K562 (cell line): ENCODE results near the gene TMEM86B. TPM values are rescaled to one million over a fixed set of nuclear protein-coding genes. Genes with fewer than 3 reads are reported as not detected.
A peak's percentile ranks its signal among the peaks of the same experiment; 100 is the strongest.

ENCODE experiments used
- ATAC-seq: fragments of 200-7000 bp; cut with Tn5 transposase; 3 replicates; pipeline ENCODE4 v1.9.1; 2020; ENCODE audit warnings: moderate library complexity
- BruUV-seq: library from RNA; stranded (reverse); fragments of 400-500 nt; replicated peaks from 2 replicates; lab custom pipeline; 2021; lab: Mats Ljungman, UMichigan
- CTCF ChIA-PET: fragments of 300-600 bp; formaldehyde crosslinking; extraction: SDS; loops from one replicate; lab custom pipeline; 2021; ENCODE audit warnings: low intra/inter-chr PET ratio; lab: Yijun Ruan, JAX
- POLR2A ChIA-PET: fragments of 300-600, 350-650 bp; sonication (Branson Sonifier 250); formaldehyde crosslinking; extraction: SDS; loops from one replicate; lab custom pipeline; 2021; ENCODE audit warnings: antibody characterized with exemption, inconsistent platforms; lab: Yijun Ruan, JAX
- DNase-seq, 4 experiments: peaks; one replicate each; pipeline versions ENCODE4 v3.0.0 to v3.0.0-alpha.2; 2011 to 2018; ENCODE audit warnings: low spot score in 3 of 4, mixed read lengths in 3 of 4; ENCODE audit errors: extremely low read depth in 1 of 4
- FAIRE-seq: peaks from 2 replicates; lab custom pipeline; 2011; peaks lifted over from hg19 to GRCh38; lab: Jason Lieb, UNC
- H2AFZ ChIP-seq: 2 replicates; pipeline ENCODE4 v1.6.0; 2011; ENCODE audit warnings: low read depth, low read length, control low read depth, inconsistent platforms
- H3K27ac ChIP-seq: fragments of 200-600 bp; 3 replicates; pipeline ENCODE4 v1.8.0; 2011; ENCODE audit warnings: low read depth, mild to moderate bottlenecking, control low read depth, inconsistent platforms, low read length, moderate library complexity, mixed read lengths; ENCODE audit errors: extremely low read depth
- H3K27me3 ChIP-seq, 2 experiments: fragments of 300-600 bp in 1 of 2; 2 replicates in 1 of 2; 3 replicates in 1 of 2; pipeline versions ENCODE4 v1.6.0 to v1.8.0; 2011; ENCODE audit warnings: inconsistent platforms in 2 of 2, low read length in 2 of 2, mild to moderate bottlenecking in 1 of 2, mixed read lengths in 1 of 2, moderate library complexity in 1 of 2; ENCODE audit not compliant: control insufficient read depth in 2 of 2, insufficient read depth in 2 of 2
- H3K36me3 ChIP-seq: fragments of 300-600 bp; 3 replicates; pipeline ENCODE4 v1.8.0; 2011; ENCODE audit warnings: mild to moderate bottlenecking, low read length, inconsistent platforms; ENCODE audit not compliant: control insufficient read depth, insufficient read depth
- H3K4me1 ChIP-seq, 2 experiments: fragments of 200-600 bp in 1 of 2; replicated peaks in 1 of 2; 2 replicates in 1 of 2; 3 replicates in 1 of 2; pipeline versions ENCODE4 v1.5.1 to v1.8.0; 2011; ENCODE audit warnings: inconsistent platforms in 2 of 2, low read length in 2 of 2, mild to moderate bottlenecking in 1 of 2, mixed read lengths in 1 of 2, moderate library complexity in 1 of 2; ENCODE audit not compliant: control insufficient read depth in 2 of 2, insufficient read depth in 2 of 2
- H3K4me2 ChIP-seq: 2 replicates; pipeline ENCODE4 v1.6.1; 2011; ENCODE audit warnings: low read length, control low read depth, inconsistent platforms, mixed read lengths; ENCODE audit not compliant: insufficient read depth
- H3K4me3 ChIP-seq: fragments of 200-600 bp; sonication (generic), shearing (Covaris generic); 2 replicates; pipeline ENCODE4 v1.5.1; 2016; ENCODE audit warnings: control low read depth, inconsistent platforms
- H3K79me2 ChIP-seq: fragments of 200-600 bp; 3 replicates; pipeline ENCODE4 v1.8.0; 2011; ENCODE audit warnings: low read length, inconsistent platforms; ENCODE audit not compliant: control insufficient read depth, insufficient read depth
- H3K9ac ChIP-seq, 2 experiments: 2 replicates each; pipeline versions ENCODE4 v1.6.0 to v1.6.1; 2011; ENCODE audit warnings: low read depth in 2 of 2, low read length in 2 of 2, control low read depth in 1 of 2, inconsistent platforms in 1 of 2, mild to moderate bottlenecking in 1 of 2, mixed read lengths in 1 of 2; ENCODE audit not compliant: insufficient read depth in 1 of 2
- H3K9me1 ChIP-seq: one replicate; pipeline ENCODE4 v1.6.0; 2011; ENCODE audit warnings: inconsistent platforms, mild to moderate bottlenecking, low read length, moderate library complexity; ENCODE audit not compliant: control insufficient read depth, insufficient read depth
- H3K9me3 ChIP-seq: replicated peaks from 2 replicates; pipeline ENCODE4 v1.5.1; 2011; ENCODE audit warnings: low read depth, low read length, inconsistent platforms; ENCODE audit not compliant: control insufficient read depth, insufficient read depth
- H4K20me1 ChIP-seq: replicated peaks from 2 replicates; pipeline ENCODE4 v1.6.1; 2011; ENCODE audit warnings: low read length, inconsistent platforms, mixed read lengths; ENCODE audit not compliant: control insufficient read depth, insufficient read depth
- ADNP ChIP-seq: fragments of 200-800 bp; sonication (Bioruptor generic); IDR thresholded peaks from 2 replicates; pipeline ENCODE4 v1.6.1; 2016; ENCODE audit warnings: missing genetic modification characterization, missing compliant biosample characterization
- CHCHD3 ChIP-seq: fragments of 250-450 bp; sonication (Bioruptor Pico); IDR thresholded peaks from 2 replicates; pipeline ENCODE4 v2.1.2; 2022; ENCODE audit warnings: mild to moderate bottlenecking
- DMBX1 ChIP-seq: fragments of 250-450 bp; sonication (Bioruptor Pico); IDR thresholded peaks from 2 replicates; pipeline ENCODE4 v1.8.0; 2022; ENCODE audit warnings: inconsistent platforms, mild to moderate bottlenecking, moderate library complexity, borderline replicate concordance
- HLTF ChIP-seq: fragments of 450-650 bp; IDR thresholded peaks from 2 replicates; pipeline ENCODE4 v1.6.1; 2016
- MITF ChIP-seq: IDR thresholded peaks from 2 replicates; pipeline ENCODE4 v1.6.1; 2014; ENCODE audit warnings: antibody characterized with exemption
- PHB2 ChIP-seq: fragments of 450-650 bp; IDR thresholded peaks from 2 replicates; pipeline ENCODE4 v1.6.1; 2017; ENCODE audit warnings: low read depth
- TFE3 ChIP-seq: fragments of 450-650 bp; formaldehyde crosslinking; IDR thresholded peaks from 2 replicates; pipeline ENCODE4 v1.4.0; 2020; ENCODE audit warnings: mild to moderate bottlenecking, mixed read lengths
- ZNF24 ChIP-seq: fragments of 450-650 bp; IDR thresholded peaks from 2 replicates; pipeline ENCODE4 v1.6.1; 2016
- ZNF398 ChIP-seq: fragments of 250-450 bp; sonication (Bioruptor Pico); IDR thresholded peaks from 2 replicates; pipeline ENCODE4 v1.8.0; 2021; ENCODE audit warnings: moderate library complexity, mild to moderate bottlenecking, inconsistent platforms
- ZNF408 ChIP-seq: fragments of 250-450 bp; sonication (Bioruptor Pico); IDR thresholded peaks from 2 replicates; pipeline ENCODE4 v1.4.0; 2020; ENCODE audit warnings: low read depth, mild to moderate bottlenecking, moderate library complexity
- ZNF780A ChIP-seq: fragments of 250-450 bp; sonication (Bioruptor Pico); IDR thresholded peaks from 2 replicates; pipeline ENCODE4 v1.5.0; 2021; ENCODE audit warnings: mild to moderate bottlenecking
- WGBS: fragments of 100-300 bp; shearing (Covaris generic); methylation state at CpG from one replicate; pipeline ENCODE4 v1.1.6; 2016; ENCODE audit warnings: low coverage, mixed read lengths; ENCODE audit not compliant: insufficient coverage; ENCODE audit errors: missing lambda C conversion rate; 5-methylcytosine and 5-hydroxymethylcytosine counted together
- in situ Hi-C: fragments of 300-500 bp; cut with MboI; formaldehyde crosslinking; loops from 4 replicates; pipeline ENCODE4 v1.15.0; 2018; ENCODE audit warnings: inconsistent platforms, mixed read lengths
- intact Hi-C: fragments of 100-400 bp; cut with micrococcal nuclease; formaldehyde crosslinking; loops from 2 replicates; pipeline ENCODE4 v1.14.2; 2022
- polyA plus RNA-seq, 8 experiments: library from polyadenylated mRNA; depleted of rRNA in 4 of 8; stranded (reverse) in 5 of 8; unstranded in 3 of 8; fragments of >200 nt; fragmentation: Nextera tagmentation in 2 of 8; fragmentation: Illumina TruSeq in 1 of 8; extraction: Ambion mirVana in 2 of 8; extraction: Trizol in 1 of 8; gene quantifications; 2 replicates each; pipeline versions ENCODE4 v1.2.1 to v1.2.3, GENCODE V29; 2011 to 2014; ENCODE audit warnings: inconsistent platforms in 1 of 8, missing spikeins in 1 of 8
- total RNA-seq, 7 experiments: library from RNA; depleted of rRNA in 6 of 7; stranded (reverse); fragments of >200 nt in 6 of 7; fragmentation: Illumina TruSeq in 2 of 7; extraction: Trizol in 2 of 7; gene quantifications; 2 replicates each; pipeline versions ENCODE4 v1.2.1 to v1.2.3, GENCODE V29; 2011 to 2021; ENCODE audit warnings: low replicate concordance in 1 of 7

The TMEM86B gene
- total and polyA plus RNA-seq, 9 of the 15 experiments (the other 6 are each of a cell fraction or from before 2014, with no cell fraction given), result 0.28 to 7.9 (median 2.1) TPM

GRCh38 chr19:55213547-55213946 lies 15.0 kb downstream of the TMEM86B start:
- DNase-seq (no peak), ATAC-seq (no peak), FAIRE-seq (no peak)
- Histone ChIP-seq H3K4me2 (no peak overlapping the region), H2AFZ (peak overlapping the region; percentile 10; the same call in 1 of the 2 replicates), H3K36me3 (no peaks in the 10 kb centered on the region), H3K9me3 (no peaks in the 10 kb centered on the region), H3K27me3 (no peaks in the 10 kb centered on the region), H3K9me1 (no peaks in the 10 kb centered on the region), H3K4me1 (peaks cover 36 to 40% of the 10 kb centered on the region in 2 experiments), H3K79me2 (peaks cover 4% of the 10 kb centered on the region; the same call in 1 of the 3 replicates), H3K4me3 (no peak overlapping the region), H3K27ac (no peak overlapping the region), H4K20me1 (no peaks in the 10 kb centered on the region), H3K9ac (no peak overlapping the region)
- WGBS, result 73% methylated on average over 7 of the region's 7 CpGs
- POLR2A ChIA-PET, result no interaction called here
- BruUV-seq, result no TSS peak
- intact Hi-C loops (loop anchor here (2.0 kb wide), 1 partner anchor 67 kb away; the partner anchor contains the start of gene HSPBP1), in situ Hi-C loops (no loop called here)
- CTCF ChIA-PET, result no interaction called here
- TF ChIP-seq ZNF408, result no peak
- no peak for TF ChIP-seq ZNF24
- no peak for TF ChIP-seq PHB2
- no peak for TF ChIP-seq ADNP (tag)
- no peak for TF ChIP-seq ZNF398
- TF ChIP-seq ZNF780A (CRISPR knock-in tag), result no peak
- TF ChIP-seq HLTF, result no peak
- no peak for TF ChIP-seq CHCHD3 (CRISPR knock-in tag)
- no peak for TF ChIP-seq DMBX1 (CRISPR knock-in tag)
- no peak for TF ChIP-seq TFE3
- TF ChIP-seq MITF, result no peak
